HepG2 (cell line): ENCODE data around the gene SLC15A3. TPM values are rescaled to one million over a fixed set of nuclear protein-coding genes. Genes with fewer than 3 reads are reported as not detected.

ENCODE experiments used
- ATAC-seq: fragments of 200-7000 bp; cut with Tn5 transposase; 3 replicates; pipeline ENCODE4 v1.9.1; 2020; ENCODE audit warnings: mild to moderate bottlenecking, moderate library complexity
- BruUV-seq: library from RNA; stranded (reverse); fragments of 400-500 nt; replicated peaks from 2 replicates; lab custom pipeline; 2021; lab: Mats Ljungman, UMichigan
- CTCF ChIA-PET: fragments of 300-600 bp; formaldehyde crosslinking; extraction: SDS; loops from one replicate; lab custom pipeline; 2021; ENCODE audit warnings: low total read pairs, inconsistent platforms, low intra/inter-chr PET ratio; lab: Yijun Ruan, JAX
- POLR2A ChIA-PET: fragments of 350-600 bp; sonication (Branson Sonifier 250); formaldehyde crosslinking; loops from one replicate; lab custom pipeline; 2020; ENCODE audit warnings: antibody characterized with exemption, inconsistent platforms; lab: Yijun Ruan, JAX
- DNase-seq: peaks from one replicate; pipeline ENCODE4 v3.0.0-alpha.2; 2015; ENCODE audit warnings: low spot score
- FAIRE-seq: peaks from 3 replicates; lab custom pipeline; 2011; peaks lifted over from hg19 to GRCh38; lab: Jason Lieb, UNC
- H2AFZ ChIP-seq: one replicate; pipeline ENCODE4 v1.6.1; 2011; ENCODE audit warnings: low read length, inconsistent platforms
- H3K27ac ChIP-seq: fragments of 300-600 bp; 3 replicates; pipeline ENCODE4 v1.8.0; 2011; ENCODE audit warnings: mixed run types, mild to moderate bottlenecking, mixed read lengths, low read length, inconsistent platforms; ENCODE audit not compliant: insufficient read depth; ENCODE audit errors: extremely low read length
- H3K27me3 ChIP-seq, 2 experiments: fragments of 200-600 bp in 1 of 2; 2 replicates in 1 of 2; 3 replicates in 1 of 2; pipeline versions ENCODE4 v1.6.0 to v1.8.0; 2011; ENCODE audit warnings: low read length in 2 of 2, mild to moderate bottlenecking in 2 of 2, moderate library complexity in 2 of 2, inconsistent platforms in 1 of 2; ENCODE audit not compliant: insufficient read depth in 2 of 2, control insufficient read depth in 1 of 2
- H3K36me3 ChIP-seq, 2 experiments: fragments of 200-600 bp in 1 of 2; replicated peaks in 1 of 2; 2 replicates in 1 of 2; 3 replicates in 1 of 2; pipeline versions ENCODE4 v1.5.1 to v1.8.0; 2011; ENCODE audit warnings: low read length in 2 of 2, inconsistent platforms in 1 of 2; ENCODE audit not compliant: insufficient read depth in 2 of 2, control insufficient read depth in 1 of 2
- H3K4me1 ChIP-seq: 2 replicates; pipeline ENCODE4 v1.5.1; 2012; ENCODE audit warnings: low read length, inconsistent platforms; ENCODE audit not compliant: insufficient read depth
- H3K4me2 ChIP-seq: 2 replicates; pipeline ENCODE4 v1.6.0; 2011; ENCODE audit warnings: low read depth, low read length, inconsistent platforms
- H3K4me3 ChIP-seq, 3 experiments: fragments of 200-600 bp in 1 of 3; sonication (generic), shearing (Covaris generic) in 1 of 3; replicated peaks in 1 of 3; 2 replicates each; pipeline ENCODE4 v1.5.1; 2011 to 2016; ENCODE audit warnings: low read length in 3 of 3, inconsistent platforms in 2 of 3, low read depth in 2 of 3, mild to moderate bottlenecking in 2 of 3, control low read depth in 1 of 3, mixed read lengths in 1 of 3; ENCODE audit not compliant: insufficient read depth in 1 of 3
- H3K79me2 ChIP-seq: one replicate; pipeline ENCODE4 v1.6.1; 2011; ENCODE audit warnings: low read length, inconsistent platforms; ENCODE audit not compliant: insufficient read depth
- H3K9ac ChIP-seq: 2 replicates; pipeline ENCODE4 v1.6.0; 2011; ENCODE audit warnings: mild to moderate bottlenecking, low read depth, low read length, inconsistent platforms; ENCODE audit not compliant: insufficient read depth
- H3K9me3 ChIP-seq: 2 replicates; pipeline ENCODE4 v1.5.1; 2012; ENCODE audit warnings: mild to moderate bottlenecking, low read length
- H4K20me1 ChIP-seq: 2 replicates; pipeline ENCODE4 v1.6.0; 2011; ENCODE audit warnings: inconsistent platforms, mild to moderate bottlenecking, low read length, moderate library complexity; ENCODE audit not compliant: insufficient read depth
- AGO2 ChIP-seq: fragments of 200-400 bp; formaldehyde crosslinking; optimal IDR thresholded peaks from 2 replicates; pipeline ENCODE3; 2017; ENCODE audit warnings: mild to moderate bottlenecking, low read depth, low read length, moderate library complexity
- HIVEP1 ChIP-seq: sonication (generic); formaldehyde crosslinking; IDR thresholded peaks from 2 replicates; pipeline ENCODE4 v1.4.0; 2020; ENCODE audit warnings: mild to moderate bottlenecking, missing genetic modification reagents
- NR2F6 ChIP-seq, 2 experiments: IDR thresholded peaks; 2 replicates each; pipeline ENCODE4 v1.6.1; 2016; ENCODE audit warnings: antibody characterized with exemption in 1 of 2, mild to moderate bottlenecking in 1 of 2
- SNRNP70 ChIP-seq: fragments of 200-400 bp; formaldehyde crosslinking; IDR thresholded peaks from 2 replicates; pipeline ENCODE4 v1.6.1; 2017; ENCODE audit warnings: mild to moderate bottlenecking, low read depth, low read length, moderate library complexity
- TFDP1 ChIP-seq: IDR thresholded peaks from 2 replicates; pipeline ENCODE4 v1.6.1; 2016; ENCODE audit warnings: missing compliant biosample characterization, missing genetic modification reagents, borderline replicate concordance
- TIGD3 ChIP-seq: sonication (generic); formaldehyde crosslinking; IDR thresholded peaks from 2 replicates; pipeline ENCODE4 v1.5.1; 2020; ENCODE audit warnings: mild to moderate bottlenecking, missing genetic modification reagents, borderline replicate concordance
- ZNF687 ChIP-seq: sonication (generic); formaldehyde crosslinking; IDR thresholded peaks from 2 replicates; pipeline ENCODE4 v1.5.1; 2020; ENCODE audit warnings: mild to moderate bottlenecking, missing genetic modification reagents, moderate library complexity
- WGBS: methylation state at CpG from one replicate; pipeline ENCODE4 v1.1.6; 2017; ENCODE audit warnings: low lambda C conversion rate; 5-methylcytosine and 5-hydroxymethylcytosine counted together
- in situ Hi-C: cut with HindIII; loops from 2 replicates; pipeline ENCODE4 v1.10.0; 2017; ENCODE audit warnings: low pct_unique_long_range_greater_than_20kb; ENCODE audit not compliant: extremely low pct_ligation_motif_present
- intact Hi-C: fragments of 100-400 bp; cut with micrococcal nuclease; formaldehyde crosslinking; loops from one replicate; pipeline ENCODE4 v1.10.0; 2022; ENCODE audit not compliant: unreplicated experiment
- polyA plus RNA-seq, 8 experiments: library from polyadenylated mRNA; depleted of rRNA in 3 of 8; stranded (reverse) in 7 of 8; unstranded in 1 of 8; fragments of >200 nt; fragmentation: Illumina TruSeq in 4 of 8; extraction: Trizol in 4 of 8; gene quantifications; 2 replicates each; pipeline versions ENCODE4 v1.2.1 to v1.2.3, GENCODE V29; 2011 to 2016; ENCODE audit warnings: low read depth in 4 of 8, missing spikeins in 1 of 8, mixed read lengths in 1 of 8; ENCODE audit not compliant: insufficient read depth in 1 of 8
- total RNA-seq, 5 experiments: library from RNA; depleted of rRNA; stranded (reverse); fragments of >200 nt; fragmentation: Illumina TruSeq; extraction: Trizol; gene quantifications; 2 replicates each; pipeline ENCODE4 v1.2.3, GENCODE V29; 2016; ENCODE audit warnings: low read depth in 1 of 5

SLC15A3 gene
- total and polyA plus RNA-seq, 2 of the 13 experiments (the other 11 are each of a cell fraction or from before 2014, with no cell fraction given) = 0.45 to 0.77 TPM

GRCh38 chr11:60923800-60924109 lies 28.2 kb downstream of the SLC15A3 start (continued):
- TF ChIP-seq ZNF687 (CRISPR knock-in tag) = no peak
- TF ChIP-seq AGO2 = peak; percentile 23
- no peak for TF ChIP-seq TFDP1 (CRISPR knock-in tag)
- no peak for TF ChIP-seq NR2F6 (IDR thresholded peaks at IDR 0.05)
- no peak for TF ChIP-seq NR2F6 (CRISPR knock-in tag; IDR thresholded peaks at IDR 0.05)

GRCh38 chr11:60923326-60923725 lies 28.6 kb downstream of the SLC15A3 start:
- FAIRE-seq (no peak), DNase-seq (no peak), ATAC-seq (no peak)
- Histone ChIP-seq H3K9ac (no peak overlapping the region), H4K20me1 (no peaks in the 10 kb centered on the region), H3K36me3 (peaks cover 2 to 7% of the 10 kb centered on the region in 2 experiments; a peak in 4 of 5 replicates), H3K27ac (no peak overlapping the region), H3K79me2 (no peaks in the 10 kb centered on the region), H3K4me2 (peak overlapping the region; percentile 92), H3K4me3 (peak overlapping the region in 1 of 3 experiments; percentile 75; a peak in 1 of 6 replicates), H3K4me1 (peaks cover 22% of the 10 kb centered on the region), H3K9me3 (no peaks in the 10 kb centered on the region), H2AFZ (no peak overlapping the region), H3K27me3 (no peaks in the 10 kb centered on the region; a peak in 1 of 5 replicates)
- TF ChIP-seq TIGD3 (CRISPR knock-in tag) (no peak), SNRNP70 (no peak), HIVEP1 (CRISPR knock-in tag) (0 out of 2 replicates have a peak, but pooled peaks have one; percentile 1)
- POLR2A ChIA-PET = interaction anchor here (1.1 kb wide), 3 partner anchors 8 to 18 kb away, joined by 3 to 7 read pairs (median 4); partner anchors contain the start of gene TMEM109
- no TSS peak for BruUV-seq
- 84% methylated on average over 2 of the region's 5 CpGs for WGBS
- CTCF ChIA-PET = no interaction called here
- intact Hi-C loops = no loop called here
- in situ Hi-C loops = no loop called here
